Left forelimb (tissue), 1 donor: ENCODE data around the gene TBC1D22A.

Source experiments
- DNase-seq: peaks from one replicate; pipeline ENCODE4 v3.0.0-alpha.2; 2018; ENCODE audit warnings: low spot score

TBC1D22A gene

DNA sequence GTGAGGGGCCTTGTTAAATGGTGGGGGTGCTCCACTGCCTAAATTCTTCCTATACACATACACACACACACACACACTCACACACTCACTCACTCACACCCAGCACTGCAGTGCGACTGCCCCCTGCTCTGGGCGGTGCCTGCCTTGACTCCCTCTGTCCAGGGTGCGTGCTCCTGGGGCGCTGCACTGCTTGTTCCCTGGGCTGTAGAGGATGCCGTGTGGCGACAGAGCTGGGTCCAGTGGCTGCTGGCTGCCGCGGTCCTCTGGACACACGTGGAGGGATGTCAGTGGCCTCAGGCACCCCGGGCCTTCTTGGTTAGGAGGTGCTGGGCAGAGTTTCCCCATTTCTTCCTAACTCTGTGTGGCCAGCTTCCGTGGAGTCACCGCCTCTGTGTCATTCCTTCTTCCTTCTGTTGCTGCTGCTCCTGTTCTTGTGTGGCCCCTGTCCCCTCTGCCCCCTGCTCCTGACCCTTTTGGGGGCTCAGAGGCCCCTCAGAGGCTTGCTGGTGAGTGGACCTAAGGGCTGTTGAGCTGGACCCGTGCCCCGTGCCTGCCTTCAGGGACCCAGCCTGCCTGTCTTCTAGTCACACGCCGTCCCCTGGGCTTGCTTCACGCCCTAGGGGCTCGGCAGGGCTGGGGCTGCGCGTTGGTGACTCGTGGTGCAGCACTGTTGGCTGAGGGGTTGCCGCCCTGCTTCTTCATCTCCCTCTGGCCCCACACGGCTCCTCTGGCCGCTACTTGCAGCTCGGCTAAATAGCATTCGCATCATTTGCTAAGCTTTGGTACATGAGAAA lies 147.0 kb downstream of the TBC1D22A start:
- no peak for DNase-seq

DNA sequence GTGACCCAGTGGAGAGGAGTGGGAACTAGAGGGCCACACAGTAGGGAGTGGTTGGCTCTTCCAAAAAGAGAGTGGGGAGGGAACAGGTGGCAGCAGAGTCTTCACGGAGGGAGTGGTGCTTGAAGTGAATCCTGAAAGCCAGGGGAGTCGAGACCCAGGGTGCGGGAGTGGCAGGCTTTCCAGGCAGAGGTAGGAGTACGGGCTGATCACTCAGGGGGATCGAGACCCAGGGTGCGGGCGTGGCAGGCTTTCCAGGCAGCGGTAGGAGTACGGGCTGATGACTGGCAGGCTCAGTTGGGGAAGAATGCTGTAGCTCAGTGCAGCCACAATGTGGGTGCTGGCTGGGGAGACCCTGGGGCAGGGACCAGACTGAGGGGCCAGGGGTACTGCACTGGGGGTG lies 148.2 kb downstream of the TBC1D22A start:
- no peak for DNase-seq

DNA sequence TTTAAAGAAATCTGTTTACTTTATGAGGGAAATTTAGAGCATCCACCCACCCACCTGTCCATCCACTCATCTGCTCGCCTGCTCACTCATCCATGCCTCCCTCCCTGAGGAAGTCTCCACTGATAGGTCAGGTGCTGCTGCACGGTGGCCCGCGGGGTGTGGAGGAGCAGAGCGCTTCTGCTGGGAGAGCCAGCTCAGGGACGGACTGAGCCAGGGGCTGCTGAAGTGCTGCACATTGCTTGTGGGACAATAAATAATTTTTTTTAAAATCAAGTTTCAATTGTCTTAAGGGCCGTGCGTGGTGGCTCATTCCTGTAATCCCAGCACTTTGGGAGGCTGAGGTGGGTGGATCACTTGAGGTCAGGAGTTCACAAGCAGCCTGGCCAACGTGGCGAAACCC lies 148.9 kb downstream of the TBC1D22A start:
- DNase-seq, result no peak

DNA sequence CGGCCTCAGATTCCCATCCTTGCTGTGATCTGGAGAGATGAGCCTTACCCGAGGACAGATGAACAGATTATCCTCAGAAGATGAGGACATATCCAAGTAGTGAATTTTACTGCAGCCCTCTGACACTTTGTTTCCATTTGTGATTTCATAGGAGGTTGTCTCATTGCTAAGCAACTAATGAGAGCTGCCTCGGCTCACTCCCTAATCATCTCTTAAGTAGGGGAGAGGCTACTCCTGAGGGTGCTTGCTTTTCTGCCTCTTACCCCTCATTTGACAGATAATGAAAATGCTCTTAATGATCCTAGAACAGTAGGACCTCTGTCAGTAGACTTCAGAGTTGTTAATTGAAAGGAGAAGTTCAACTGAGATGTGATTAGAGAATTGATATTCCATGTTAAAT lies 150.9 kb downstream of the TBC1D22A start:
- DNase-seq, result no peak

DNA sequence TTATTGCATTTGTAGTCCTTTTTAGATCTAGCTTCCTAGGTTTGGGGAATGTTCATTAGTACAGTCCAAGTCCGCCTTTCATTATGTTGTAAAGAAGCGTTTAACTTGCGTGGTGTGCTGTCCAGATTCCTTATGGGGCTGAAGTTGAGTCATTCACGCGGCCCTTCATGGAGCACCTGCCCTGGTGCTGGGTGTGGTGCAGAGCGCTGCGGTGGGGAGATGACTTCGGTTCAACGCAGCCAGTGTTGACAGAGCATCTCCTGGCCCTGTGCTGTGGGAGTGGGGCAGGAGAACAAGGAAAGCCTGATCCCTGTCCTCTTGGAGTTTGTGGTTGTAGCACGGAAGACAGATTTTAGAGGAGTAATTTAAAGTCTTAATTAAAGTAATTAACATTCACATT lies 152.0 kb downstream of the TBC1D22A start:
- DNase-seq, result no peak

DNA sequence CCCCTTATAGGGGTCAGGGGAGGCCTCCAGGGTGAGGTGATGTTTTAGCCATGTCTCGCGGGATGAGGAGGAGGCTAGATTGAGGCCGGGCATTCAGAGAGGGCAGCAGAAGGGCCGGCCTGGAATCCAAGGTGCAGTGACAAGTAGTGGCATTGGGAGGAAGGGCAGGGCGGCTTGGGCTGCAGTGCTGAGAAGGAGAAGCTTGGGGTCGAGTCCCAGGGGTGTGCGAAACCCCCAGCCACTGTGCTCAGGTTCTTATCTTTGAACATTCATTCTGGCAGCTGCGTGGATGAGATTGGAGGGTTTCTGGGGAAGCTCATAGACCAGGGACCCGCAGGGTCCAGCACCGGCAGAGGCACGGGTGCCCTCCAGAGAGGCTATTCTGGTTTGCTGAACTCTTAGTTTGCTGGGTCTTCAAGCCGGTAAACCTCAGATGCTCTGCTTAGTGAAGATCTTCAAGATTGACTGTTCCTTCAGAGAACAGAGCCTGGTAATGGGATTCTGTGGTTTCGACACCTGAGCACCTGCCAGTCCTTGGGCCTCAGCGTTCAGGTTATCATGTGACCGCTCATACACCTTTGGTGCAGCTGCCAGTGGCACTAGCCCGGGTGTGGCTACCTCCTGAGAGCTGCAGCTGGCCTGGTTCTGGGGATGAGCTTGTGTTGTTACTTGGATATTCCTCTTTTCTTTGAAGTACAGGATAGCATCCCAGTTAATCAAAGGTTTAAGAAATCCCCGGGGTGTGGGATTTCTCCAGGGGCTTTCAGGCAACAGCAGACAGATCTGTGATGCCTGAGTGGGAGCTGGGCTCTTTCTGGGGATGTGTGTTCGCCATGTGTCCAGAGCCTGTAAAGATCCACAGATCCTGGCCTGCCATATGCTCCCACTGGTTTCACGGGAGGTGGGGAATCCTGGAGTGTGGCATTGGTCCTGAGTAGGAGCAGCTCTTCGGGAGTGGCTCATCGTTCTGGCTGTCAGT lies 152.8 kb downstream of the TBC1D22A start:
- no peak for DNase-seq

DNA sequence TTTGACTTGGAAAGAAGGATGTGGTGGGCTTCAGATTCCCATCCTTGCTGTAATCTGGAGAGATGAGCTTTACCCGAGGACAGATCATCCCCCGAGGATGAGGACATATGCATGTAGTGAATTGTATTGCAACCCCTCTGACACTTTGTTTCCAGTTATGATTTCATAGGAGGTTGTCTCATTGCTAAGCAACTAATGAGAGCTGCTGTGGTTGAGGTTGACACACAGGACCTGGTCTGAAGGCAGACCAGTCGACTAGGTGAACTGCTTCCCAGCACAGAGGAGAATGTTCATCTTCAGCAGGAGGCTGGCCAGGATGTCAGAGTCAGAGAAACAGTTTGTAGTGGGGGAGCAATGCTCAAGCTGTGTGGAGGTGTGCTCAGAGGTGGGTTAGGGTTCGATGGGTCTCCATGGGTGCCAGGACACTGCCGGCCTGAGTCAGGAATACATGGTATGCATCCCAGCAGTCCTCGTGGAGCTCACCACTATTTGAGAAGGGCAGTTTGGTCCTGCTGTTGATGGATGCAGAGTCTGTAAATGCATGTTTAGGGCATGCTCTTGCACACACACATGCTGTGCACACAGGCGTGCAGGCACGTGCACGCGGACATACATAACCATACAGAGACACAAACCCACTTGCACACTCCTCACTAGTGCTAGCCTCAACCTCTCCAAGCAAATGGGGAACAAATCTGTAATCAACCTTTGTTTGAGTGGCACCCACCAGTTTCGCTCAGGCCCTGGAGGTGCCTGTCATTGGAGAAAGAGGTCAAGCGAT lies 153.7 kb downstream of the TBC1D22A start:
- no peak for DNase-seq

DNA sequence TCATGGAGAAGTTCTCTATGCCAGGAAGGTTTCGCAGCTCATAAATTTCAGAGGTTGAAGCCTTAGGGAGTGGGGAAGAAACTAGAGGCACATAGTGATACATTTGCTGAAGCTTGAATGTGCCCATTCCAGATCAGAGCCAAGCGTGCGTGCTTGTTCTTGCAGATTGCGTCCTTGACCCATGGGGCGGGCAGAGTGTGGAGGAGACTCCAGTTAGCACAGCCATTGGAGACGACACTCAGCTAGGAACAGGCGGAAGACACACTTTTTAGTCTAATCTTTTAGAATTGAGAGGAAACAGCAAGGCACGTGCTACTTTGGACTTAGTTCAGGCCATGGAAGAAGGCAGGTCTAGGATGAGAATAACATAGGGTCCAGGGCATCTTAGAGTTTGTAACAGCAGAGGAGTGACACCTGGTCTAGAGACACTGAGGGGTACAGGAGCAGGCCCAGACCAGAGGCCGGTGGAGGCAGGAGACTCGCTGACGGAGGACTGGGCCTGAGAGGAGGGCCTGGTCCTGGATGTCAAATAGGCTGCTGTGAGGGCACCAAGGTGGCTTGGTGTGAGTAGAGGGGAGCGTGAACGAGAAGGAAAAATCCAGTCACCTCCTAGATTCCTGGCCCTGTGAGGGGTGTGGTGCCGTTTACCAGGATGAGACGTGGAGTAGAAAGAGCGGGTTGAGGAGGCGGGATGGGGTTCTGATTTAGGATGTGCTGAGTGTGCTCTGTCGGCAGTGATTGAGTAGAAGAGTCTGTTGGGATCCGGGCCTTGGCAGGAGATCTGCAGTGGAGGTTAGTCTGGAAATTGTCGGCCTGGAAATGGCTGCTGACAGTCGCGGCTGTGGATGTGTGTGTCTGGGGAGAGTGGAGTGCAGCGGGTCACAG lies 154.7 kb downstream of the TBC1D22A start:
- no peak for DNase-seq

DNA sequence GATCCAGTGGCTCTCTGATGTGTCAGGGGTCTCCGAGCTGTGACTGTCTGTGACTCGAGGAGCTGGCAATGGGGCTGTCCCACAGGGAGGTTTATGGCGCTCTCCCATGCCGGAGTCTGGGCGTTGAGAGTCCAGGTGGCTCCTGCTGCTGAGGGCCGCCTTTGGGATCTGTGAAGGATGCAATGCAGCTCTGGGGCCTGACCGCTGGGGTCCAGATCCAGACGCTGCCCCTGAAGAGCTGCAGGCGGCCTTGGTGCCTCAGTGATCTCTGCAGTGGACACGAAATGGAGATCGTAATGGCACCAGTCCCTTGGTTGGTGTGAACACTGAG lies 155.3 kb downstream of the TBC1D22A start:
- no peak for DNase-seq

DNA sequence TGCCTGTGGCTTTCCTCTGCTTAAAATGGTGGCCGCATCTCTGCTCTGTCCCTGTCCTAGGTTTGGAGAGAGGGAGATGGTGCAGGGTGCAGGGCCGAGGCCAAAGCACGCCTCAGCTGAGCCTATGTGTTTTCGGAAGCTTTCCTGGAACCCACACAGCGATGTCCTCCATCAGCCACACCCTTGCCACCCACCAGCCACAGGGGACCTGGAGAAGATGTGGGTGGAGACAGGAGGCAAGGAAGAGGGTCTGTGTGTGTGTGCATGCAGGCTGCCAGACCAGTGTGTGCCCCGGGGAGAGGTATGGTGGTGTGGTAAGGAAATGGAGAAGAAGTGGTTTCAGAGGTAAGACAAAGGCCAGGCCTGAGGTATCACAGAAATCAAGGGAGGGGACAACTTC lies 155.7 kb downstream of the TBC1D22A start:
- DNase-seq, result no peak

DNA sequence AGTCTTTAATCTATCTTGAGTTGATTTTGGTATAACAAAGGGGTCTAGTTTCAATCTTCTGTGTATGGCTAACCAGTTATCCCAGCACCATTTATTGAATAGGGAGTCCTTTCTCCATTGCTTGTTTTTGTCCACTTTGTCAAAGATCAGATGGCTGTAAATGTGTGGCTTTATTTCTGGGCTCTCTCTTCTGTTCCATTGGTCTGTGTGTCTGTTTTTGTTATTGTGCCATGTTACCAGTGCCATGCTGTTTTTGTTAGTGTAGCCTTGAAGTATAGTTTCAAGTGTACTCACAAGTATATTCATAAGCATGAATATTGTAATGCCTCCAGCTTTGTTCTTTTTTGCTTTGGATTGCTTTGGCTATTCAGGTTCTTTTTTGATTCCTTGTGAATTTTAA lies 159.6 kb downstream of the TBC1D22A start:
- DNase-seq, result no peak

DNA sequence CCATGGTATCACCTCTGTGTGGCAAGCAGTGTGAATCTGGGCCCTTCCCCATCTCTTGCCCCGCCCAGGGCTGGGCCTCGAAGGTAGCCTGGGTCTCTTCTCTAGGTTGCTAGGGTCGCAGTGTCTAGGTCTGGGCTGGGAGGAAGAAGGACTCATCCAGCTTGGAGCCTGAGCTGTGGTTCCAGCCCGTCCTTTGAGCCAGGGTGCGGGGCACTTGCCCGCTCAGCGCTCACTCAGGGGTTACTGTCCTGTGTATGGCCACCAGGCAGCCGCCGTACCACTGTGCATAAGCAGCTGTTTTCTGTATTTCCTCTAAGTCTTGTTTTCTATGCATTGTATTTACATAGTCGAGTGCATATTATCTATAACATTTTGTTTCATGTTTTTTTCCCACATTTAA lies 160.9 kb downstream of the TBC1D22A start:
- DNase-seq, result no peak

DNA sequence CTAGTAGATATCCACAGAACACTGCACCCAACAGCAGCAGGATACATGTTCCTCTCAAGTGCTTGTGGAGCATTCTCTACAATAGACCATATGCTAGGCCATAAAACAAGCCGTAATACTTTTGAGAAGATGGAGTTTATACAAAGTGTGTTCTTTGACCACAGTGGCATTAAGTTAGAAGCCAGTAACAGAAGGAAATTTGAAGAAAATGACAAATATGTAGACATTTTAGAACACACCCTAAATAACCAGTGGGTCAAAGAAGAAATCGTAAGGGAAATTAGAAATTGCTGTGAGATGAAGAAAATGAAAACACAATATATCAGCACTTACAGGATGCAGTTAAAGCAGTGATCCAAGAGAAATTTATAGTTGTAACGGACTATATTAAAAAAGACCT lies 163.4 kb downstream of the TBC1D22A start:
- DNase-seq, result no peak

DNA sequence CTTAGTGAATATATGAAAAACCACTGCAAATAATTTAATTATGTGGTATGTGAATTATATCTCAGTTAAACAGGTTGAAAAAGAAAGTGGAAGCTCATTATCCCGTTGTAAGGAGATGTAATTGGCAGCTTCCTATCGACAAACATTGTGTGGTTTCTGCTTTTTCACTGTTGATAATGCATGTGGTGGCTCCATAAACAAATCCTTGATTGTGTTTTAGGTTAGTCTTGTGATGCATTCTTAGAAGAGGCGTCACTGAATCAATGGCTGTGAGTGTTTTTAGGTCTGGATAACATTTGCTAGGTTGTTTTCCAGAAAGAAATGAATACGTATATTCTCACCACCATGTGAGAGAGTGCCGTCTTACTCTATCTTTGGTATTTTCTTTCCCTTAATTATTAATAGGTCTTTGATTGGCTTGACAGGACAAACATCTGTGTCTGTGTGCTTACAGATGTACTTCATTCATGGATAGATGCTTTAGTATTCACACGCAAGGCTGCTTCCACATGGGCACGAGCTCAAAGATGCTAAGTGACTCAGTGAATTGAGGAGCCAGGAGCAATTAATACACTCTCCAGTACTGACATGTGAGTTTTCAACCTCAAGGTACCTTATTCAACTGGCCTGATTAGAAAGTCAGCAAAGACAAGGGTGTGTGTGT lies 166.7 kb downstream of the TBC1D22A start:
- no peak for DNase-seq

DNA sequence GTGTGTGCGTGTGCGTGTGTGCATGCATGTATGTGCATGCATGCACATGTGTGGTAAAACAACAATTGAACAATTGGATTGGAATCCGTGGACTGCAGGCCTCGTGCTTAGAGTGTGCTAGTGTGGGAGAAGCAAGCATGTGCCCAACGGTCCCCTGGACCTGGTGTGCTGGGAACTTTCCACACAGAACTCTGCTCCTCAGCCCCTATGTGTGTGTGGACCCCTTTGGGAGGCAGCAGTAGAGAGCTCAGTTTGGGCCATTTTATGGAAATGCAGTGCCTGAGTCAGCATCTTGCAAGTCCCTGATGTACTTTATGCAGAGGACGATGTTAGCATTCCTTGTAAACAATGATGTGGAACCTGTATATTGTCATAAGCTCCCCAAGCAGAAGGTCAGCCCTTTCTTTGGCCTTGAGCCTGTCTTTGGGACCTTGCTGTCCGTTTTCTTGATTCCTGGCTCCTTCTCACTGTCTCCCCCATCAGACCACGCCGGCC lies 167.3 kb downstream of the TBC1D22A start:
- DNase-seq, result no peak

DNA sequence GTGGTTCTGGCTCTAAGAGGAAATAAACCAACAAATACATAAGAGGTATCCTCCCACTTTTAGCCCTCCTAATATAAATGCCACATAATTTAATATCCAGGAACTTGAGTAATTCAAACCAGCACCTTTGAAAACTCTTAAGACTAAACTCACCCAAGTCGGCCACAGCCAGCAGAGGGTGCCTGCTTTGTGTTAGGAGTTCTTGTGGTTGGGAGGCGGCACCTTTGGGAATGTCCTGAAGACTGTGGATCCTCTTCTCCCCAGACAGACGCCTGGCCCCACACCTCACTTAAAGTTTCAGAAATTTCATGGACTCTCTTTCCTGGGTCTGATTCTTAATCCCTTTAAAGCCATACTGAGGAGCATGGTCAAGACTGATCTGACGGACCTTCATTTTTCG lies 169.0 kb downstream of the TBC1D22A start:
- no peak for DNase-seq

DNA sequence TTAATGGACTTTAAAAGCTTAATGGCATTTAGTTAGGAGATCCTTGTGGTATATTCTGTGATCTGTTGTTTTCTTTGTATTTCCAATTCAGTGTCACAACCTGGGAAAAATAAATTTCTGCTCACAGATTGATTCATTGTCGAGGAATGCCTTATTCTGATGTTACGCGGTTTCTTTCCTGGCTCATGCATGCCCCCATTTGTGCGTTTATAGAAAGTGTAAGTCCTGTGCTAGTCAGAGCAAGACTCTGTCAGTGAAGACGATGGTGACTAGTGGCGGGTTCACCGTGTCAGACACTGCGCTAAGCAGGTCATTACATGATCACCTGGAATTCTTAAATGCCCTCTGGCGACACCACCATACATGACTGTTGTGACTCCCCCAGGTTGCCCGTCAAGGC lies 169.4 kb downstream of the TBC1D22A start:
- DNase-seq, result no peak

DNA sequence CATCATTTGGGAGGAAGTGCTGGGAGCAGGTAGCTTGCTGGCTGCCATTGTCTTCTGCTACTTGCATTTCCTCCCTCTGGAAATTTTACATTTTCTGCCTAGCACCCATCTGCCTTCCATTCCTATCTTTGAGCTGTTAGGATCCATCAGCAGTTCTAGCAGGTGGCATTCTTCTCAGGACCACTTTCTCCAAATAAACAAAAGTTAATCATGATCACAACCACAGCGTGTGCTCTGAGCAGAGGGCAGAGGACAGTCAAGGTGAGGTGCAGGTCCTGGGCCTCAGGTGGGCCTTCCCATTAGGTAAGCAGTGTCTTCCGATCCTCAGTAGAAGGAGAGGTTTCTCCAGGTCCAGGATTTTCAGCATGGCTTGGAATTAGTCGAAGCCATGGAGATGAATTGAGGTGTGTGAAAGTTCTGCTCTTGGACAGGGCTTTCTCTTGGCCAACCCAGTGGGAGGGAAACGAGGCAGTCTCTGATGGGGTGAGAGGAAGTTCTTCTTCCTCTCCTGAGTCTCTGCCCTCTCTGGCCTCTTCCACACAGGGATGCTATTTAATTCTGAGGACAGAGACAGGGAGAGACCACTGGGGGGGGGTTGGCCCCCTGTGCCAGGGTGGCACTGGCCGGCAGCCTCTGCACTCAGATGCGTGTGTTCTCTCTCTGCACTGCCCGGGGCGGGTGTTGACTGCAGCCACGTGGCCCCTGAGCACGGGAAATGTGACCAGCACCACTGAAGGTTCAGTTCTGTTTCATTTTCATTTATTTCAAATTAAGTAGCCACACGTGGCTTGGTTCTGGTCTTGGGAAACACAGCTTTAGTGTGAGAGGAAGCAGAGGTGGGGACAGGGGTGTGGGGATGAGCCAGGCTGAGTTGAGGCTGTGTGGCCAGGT lies 170.8 kb downstream of the TBC1D22A start:
- no peak for DNase-seq

DNA sequence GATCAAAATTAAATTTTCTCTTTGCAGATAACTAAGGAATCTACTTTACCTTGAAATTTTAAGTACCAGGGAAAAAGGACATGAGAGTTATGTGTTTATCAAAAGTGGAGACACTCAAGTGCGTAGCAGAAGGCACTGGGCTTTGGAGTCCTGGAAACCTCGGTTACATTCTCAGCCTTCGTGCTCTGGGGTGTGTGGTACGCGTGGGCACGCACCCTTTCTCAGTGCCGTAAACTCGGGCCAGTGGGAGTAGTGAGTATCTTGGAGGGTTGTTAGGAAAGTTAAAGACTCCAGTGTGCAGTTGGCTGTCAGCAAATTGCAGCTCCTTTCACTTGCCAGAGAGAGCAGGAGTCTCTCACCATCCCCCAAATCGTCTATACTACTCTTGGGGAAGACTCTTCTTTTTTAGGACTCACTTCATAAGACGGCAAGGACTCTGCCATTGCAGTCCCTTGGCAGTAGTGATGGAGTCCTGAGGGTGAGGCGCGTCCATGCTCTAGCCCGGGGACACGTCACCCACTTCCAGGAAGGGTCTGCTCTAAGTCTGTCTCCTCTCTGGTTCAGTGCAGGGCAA lies 171.8 kb downstream of the TBC1D22A start:
- DNase-seq, result no peak
